A549 (cell line): ENCODE data around the gene OPCML. TPM values are rescaled to one million over a fixed set of nuclear protein-coding genes. Genes with fewer than 3 reads are reported as not detected.

Experiments
- ATAC-seq, 2 experiments: fragments of 200-7000 bp in 1 of 2; fragments of >200 bp in 1 of 2; cut with Nextera tagmentation in 1 of 2; cut with Tn5 transposase in 1 of 2; 3 replicates each; pipeline versions ENCODE4 v1.8.0 to v1.9.1; 2018 to 2020; ENCODE audit warnings: mild to moderate bottlenecking in 1 of 2, moderate library complexity in 1 of 2
- CTCF ChIA-PET: fragments of 300-600 bp; sonication (Branson Sonifier 250); formaldehyde crosslinking; extraction: SDS; loops from one replicate; lab custom pipeline; 2021; ENCODE audit warnings: antibody characterized with exemption, inconsistent platforms; lab: Yijun Ruan, JAX
- POLR2A ChIA-PET: fragments of 350-600 bp; formaldehyde crosslinking; extraction: SDS; loops from one replicate; lab custom pipeline; 2021; ENCODE audit warnings: antibody characterized with exemption, inconsistent platforms; lab: Yijun Ruan, JAX
- DNase-seq, 2 experiments: peaks; one replicate each; pipeline versions ENCODE4 v3.0.0 to v3.0.0-alpha.2; 2011 to 2016; ENCODE audit warnings: low read depth in 1 of 2, low spot score in 1 of 2
- FAIRE-seq: peaks from 2 replicates; lab custom pipeline; 2011; peaks lifted over from hg19 to GRCh38; lab: Jason Lieb, UNC
- H3K27ac ChIP-seq, 2 experiments: fragments of >200 bp; sonication (Bioruptor Twin); formaldehyde crosslinking; 3 replicates each; pipeline ENCODE4 v1.5.1; 2016 to 2017
- H3K4me1 ChIP-seq: fragments of >200 bp; sonication (Bioruptor Twin); formaldehyde crosslinking; 3 replicates; pipeline ENCODE4 v1.6.1; 2016
- H3K4me2 ChIP-seq: fragments of >200 bp; sonication (Bioruptor Twin); formaldehyde crosslinking; 3 replicates; pipeline ENCODE4 v1.6.1; 2016
- H3K4me3 ChIP-seq: fragments of >200 bp; sonication (Bioruptor Twin); formaldehyde crosslinking; 3 replicates; pipeline ENCODE4 v1.5.1; 2016
- H3K9me3 ChIP-seq: fragments of >200 bp; sonication (Bioruptor Twin); formaldehyde crosslinking; 3 replicates; pipeline ENCODE4 v1.6.1; 2016
- ATOH8 ChIP-seq: fragments of 250-450 bp; sonication (Bioruptor Pico); IDR thresholded peaks from 2 replicates; pipeline ENCODE4 v1.5.0; 2020; ENCODE audit warnings: low read depth, mild to moderate bottlenecking, moderate library complexity
- BHLHE40 ChIP-seq: IDR thresholded peaks from 2 replicates; pipeline ENCODE4 v1.6.1; 2012; ENCODE audit warnings: low read depth, low read length, inconsistent platforms
- CBX8 ChIP-seq: fragments of 200-600 bp; sonication (generic); IDR thresholded peaks from 2 replicates; pipeline ENCODE4 v1.6.1; 2016
- CEBPB ChIP-seq, 2 experiments: fragments of >200 bp in 1 of 2; sonication (Bioruptor Twin) in 1 of 2; formaldehyde crosslinking in 1 of 2; IDR thresholded peaks; 2 replicates each; pipeline ENCODE4 v1.6.1; 2012 to 2016
- CHD2 ChIP-seq: fragments of 150-350 bp; IDR thresholded peaks from 2 replicates; pipeline ENCODE4 v1.6.1; 2014; ENCODE audit warnings: low read length; ENCODE audit not compliant: partially characterized antibody
- CHD4 ChIP-seq: fragments of 200-600 bp; sonication (generic); IDR thresholded peaks from 2 replicates; pipeline ENCODE4 v1.6.1; 2016; ENCODE audit warnings: antibody characterized with exemption, mild to moderate bottlenecking, borderline replicate concordance
- CTCF ChIP-seq: fragments of >200 bp; sonication (Bioruptor Twin); formaldehyde crosslinking; IDR thresholded peaks from 3 replicates; pipeline ENCODE4 v1.5.1; 2016
- EHF ChIP-seq: fragments of 250-450 bp; sonication (Bioruptor Pico); IDR thresholded peaks from 2 replicates; pipeline ENCODE4 v1.5.0; 2020; ENCODE audit warnings: mild to moderate bottlenecking
- EHMT2 ChIP-seq: fragments of 200-600 bp; sonication (generic); IDR thresholded peaks from 2 replicates; pipeline ENCODE4 v1.6.1; 2016; ENCODE audit warnings: antibody characterized with exemption, low read depth, mild to moderate bottlenecking, moderate library complexity
- FOSL2 ChIP-seq, 2 experiments: fragments of 450-650 bp in 1 of 2; fragments of >200 bp in 1 of 2; sonication (Bioruptor Twin) in 1 of 2; formaldehyde crosslinking; IDR thresholded peaks; 2 replicates each; pipeline versions ENCODE4 v1.5.0 to v1.6.1; 2016 to 2020; ENCODE audit warnings: mild to moderate bottlenecking in 1 of 2, moderate library complexity in 1 of 2
- HDAC2 ChIP-seq: fragments of 200-600 bp; sonication (generic); IDR thresholded peaks from 2 replicates; pipeline ENCODE4 v1.6.1; 2016
- HOXB5 ChIP-seq: fragments of 250-450 bp; sonication (Bioruptor Pico); IDR thresholded peaks from 2 replicates; pipeline ENCODE4 v1.5.0; 2020; ENCODE audit warnings: mild to moderate bottlenecking, moderate library complexity
- JUNB ChIP-seq: fragments of >200 bp; sonication (Bioruptor Twin); formaldehyde crosslinking; IDR thresholded peaks from 2 replicates; pipeline ENCODE4 v1.6.1; 2016
- KDM1A ChIP-seq: fragments of 200-600 bp; sonication (generic); IDR thresholded peaks from 2 replicates; pipeline ENCODE4 v1.6.1; 2016; ENCODE audit warnings: low read depth, mild to moderate bottlenecking
- MAFK ChIP-seq: fragments of 450-650 bp; IDR thresholded peaks from 2 replicates; pipeline ENCODE4 v1.6.1; 2014; ENCODE audit not compliant: partially characterized antibody
- MAX ChIP-seq: IDR thresholded peaks from 2 replicates; pipeline ENCODE4 v1.6.1; 2012
- PBX3 ChIP-seq: IDR thresholded peaks from 2 replicates; pipeline ENCODE4 v1.6.1; 2012
- PHF8 ChIP-seq: fragments of 200-600 bp; sonication (generic); IDR thresholded peaks from 2 replicates; pipeline ENCODE4 v1.6.1; 2016; ENCODE audit warnings: low read depth, mild to moderate bottlenecking, antibody characterized with exemption, moderate library complexity, borderline replicate concordance
- POLR2A ChIP-seq: IDR thresholded peaks from 2 replicates; pipeline ENCODE4 v1.6.1; 2012; ENCODE audit warnings: mild to moderate bottlenecking, low read length
- POLR2AphosphoS2 ChIP-seq: conservative IDR thresholded peaks from 2 replicates; pipeline ENCODE4 v1.6.1; 2012; ENCODE audit warnings: low read length, improper control_type of control experiment, inconsistent platforms
- RCOR1 ChIP-seq: fragments of 150-350 bp; IDR thresholded peaks from 2 replicates; pipeline ENCODE4 v1.6.1; 2014; ENCODE audit warnings: antibody characterized with exemption, low read length, low read depth
- REST ChIP-seq: fragments of 200-600 bp; sonication (generic); IDR thresholded peaks from 2 replicates; pipeline ENCODE4 v1.6.1; 2016; ENCODE audit warnings: antibody characterized with exemption, mild to moderate bottlenecking, moderate library complexity
- SMC3 ChIP-seq: fragments of >200 bp; sonication (Bioruptor Twin); formaldehyde crosslinking; IDR thresholded peaks from 3 replicates; pipeline ENCODE4 v1.6.1; 2018; ENCODE audit warnings: inconsistent platforms
- ZC3H11A ChIP-seq: fragments of 450-650 bp; IDR thresholded peaks from 2 replicates; pipeline ENCODE4 v1.6.1; 2014; ENCODE audit warnings: antibody characterized with exemption, mild to moderate bottlenecking
- WGBS: methylation state at CpG from one replicate; pipeline ENCODE4 v1.1.6; 2017; ENCODE audit errors: missing lambda C conversion rate; 5-methylcytosine and 5-hydroxymethylcytosine counted together
- polyA plus RNA-seq, 4 experiments: library from polyadenylated mRNA; depleted of rRNA in 3 of 4; stranded (reverse); fragments of >200 nt; fragmentation: RNase III in 1 of 4; extraction: RNeasy Plus Mini Kit Qiagen cat#74134 plus additional on column Dnase treatment in 1 of 4; gene quantifications; 2 replicates in 3 of 4; 3 replicates in 1 of 4; pipeline ENCODE4 v1.2.3, GENCODE V29; 2011 to 2017

The OPCML gene
- polyA plus RNA-seq, 2 of the 4 experiments (the other 2 are of a cell fraction): not detected

- POLR2A ChIA-PET: no interaction called here
- TF ChIP-seq HOXB5 (CRISPR knock-in tag) (no peak), SMC3 (no peak)
- TF ChIP-seq, all 56 proteins: peak for 0
- FAIRE-seq (no peak), DNase-seq (no peak), ATAC-seq (no peak)
- Histone ChIP-seq H3K27ac (no peak overlapping the region), H3K4me1 (no peaks in the 10 kb centered on the region), H3K4me3 (no peak overlapping the region), H3K4me2 (no peak overlapping the region), H3K9me3 (no peaks in the 10 kb centered on the region)
- CTCF ChIA-PET: no interaction called here
- 0% methylated on average over 1 of the region's 1 CpG for WGBS
Measured at GRCh38 chr11:132818951-132819350, 713.4 kb downstream of the OPCML start.

GRCh38 chr11:132817387-132817786, 714.9 kb downstream of the OPCML start:
- Histone ChIP-seq H3K9me3 (no peaks in the 10 kb centered on the region), H3K4me2 (no peak overlapping the region), H3K4me1 (no peaks in the 10 kb centered on the region), H3K27ac (no peak overlapping the region), H3K4me3 (no peak overlapping the region)
- ChIA-PET CTCF (no interaction called here), POLR2A (no interaction called here)
- TF ChIP-seq KDM1A (no peak), CBX8 (no peak), CHD2 (no peak), PHF8 (no peak), JUNB (no peak), MAX (no peak), HDAC2 (no peak), POLR2AphosphoS2 (no peak), FOSL2 (IDR thresholded peaks at IDR 0.05) (no peak), FOSL2 (CRISPR knock-in tag; IDR thresholded peaks at IDR 0.05) (no peak), POLR2A (no peak), BHLHE40 (no peak), PBX3 (no peak), ATOH8 (CRISPR knock-in tag) (no peak), CEBPB (IDR thresholded peaks at IDR 0.05) (no peak), CHD4 (no peak), EHMT2 (no peak)
- ATAC-seq (no peak), DNase-seq (no peak), FAIRE-seq (no peak)
- 22% methylated on average over 1 of the region's 1 CpG for WGBS

- Histone ChIP-seq H3K4me2 (no peak overlapping the region), H3K4me1 (no peaks in the 10 kb centered on the region), H3K4me3 (no peak overlapping the region), H3K9me3 (no peaks in the 10 kb centered on the region), H3K27ac (no peak overlapping the region)
- no peak for DNase-seq
- CTCF ChIA-PET: no interaction called here
- WGBS: 13% methylated on average over 2 of the region's 2 CpGs
- POLR2A ChIA-PET: no interaction called here
- no peak for ATAC-seq
- no peak for TF ChIP-seq CHD2
- FAIRE-seq: no peak
Measured at GRCh38 chr11:132814410-132814809, 717.9 kb downstream of the OPCML start.

- H3K27ac ChIP-seq: no peak overlapping the region
- no peak for TF ChIP-seq RCOR1
- TF ChIP-seq REST: no peak
- TF ChIP-seq BHLHE40: no peak
- TF ChIP-seq CTCF: no peak
- no peak for TF ChIP-seq ZC3H11A
- TF ChIP-seq EHF (CRISPR knock-in tag): no peak
- no peak for TF ChIP-seq MAFK
- TF ChIP-seq, all 56 proteins: peak for 0
- ATAC-seq (no peak), DNase-seq (no peak), FAIRE-seq (no peak)
- no peak overlapping the region for H3K4me2 ChIP-seq
- H3K4me1 ChIP-seq: no peaks in the 10 kb centered on the region
- WGBS: 24% methylated on average over 6 of the region's 6 CpGs
- no peaks in the 10 kb centered on the region for H3K9me3 ChIP-seq
- POLR2A ChIA-PET: no interaction called here
- no peak overlapping the region for H3K4me3 ChIP-seq
- CTCF ChIA-PET: no interaction called here
Measured at GRCh38 chr11:132811649-132812048, 720.7 kb downstream of the OPCML start.
